Measurements from ENCODE around the gene TMEM192.
"Not testable (repeated sequence)": the region's sequence is repeated elsewhere in the genome, so short reads cannot be mapped to it uniquely, and the experiment has no call there.

TMEM192 gene

DNA sequence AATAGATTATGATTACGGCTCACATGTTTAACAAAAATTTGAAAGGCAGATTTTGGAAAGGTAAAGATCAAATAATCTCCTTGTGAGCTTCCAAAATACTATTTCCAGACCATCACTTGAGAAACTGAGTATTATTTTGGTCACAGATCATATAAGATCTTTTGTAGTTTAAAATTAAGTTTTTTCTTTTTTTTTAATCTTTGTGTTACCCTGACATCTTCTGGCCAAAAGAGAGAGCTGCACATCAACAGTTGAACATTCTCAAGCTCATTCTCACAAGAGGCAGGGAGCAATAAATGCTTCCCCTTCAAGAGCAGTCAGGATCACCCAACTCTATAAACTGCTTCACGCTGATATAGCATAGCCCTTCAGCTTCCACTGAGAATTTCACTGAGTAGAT lies 15.9 kb downstream of the TMEM192 start:
- no peak overlapping the region for H3K4me3 ChIP-seq (ENCODE audit: low read depth, low read length)
- no peak overlapping the region for H4K8ac ChIP-seq (ENCODE audit: low read depth, low read length)
- H3K79me1 ChIP-seq (ENCODE audit: low read length), result peaks cover 2% of the 10 kb centered on the region
- H3K4ac ChIP-seq (ENCODE audit: low read depth, low read length), result no peak overlapping the region
- H3K9me3 ChIP-seq (ENCODE audit: insufficient read depth, low read depth, low read length), result no peaks in the 10 kb centered on the region
- no peak overlapping the region for H2BK120ac ChIP-seq (ENCODE audit: insufficient read depth, low read length, poor library complexity)
- DNase-seq, result peak in 1 of 2 donors; percentile 44
- H3K27me3 ChIP-seq (ENCODE audit: insufficient read depth, low read length), result no peaks in the 10 kb centered on the region
- peaks cover 11 to 14% of the 10 kb centered on the region in 2 experiments for H3K36me3 ChIP-seq (ENCODE audit: control insufficient read depth in 1 of 2, insufficient read depth in 2 of 2, low read length in 2 of 2)
- H3K79me2 ChIP-seq (ENCODE audit: control insufficient read depth, insufficient read depth, low read length, poor library complexity), result no peaks in the 10 kb centered on the region
- no peak overlapping the region for H3K14ac ChIP-seq (ENCODE audit: low read length)
- H3K18ac ChIP-seq (ENCODE audit: low read length), result no peak overlapping the region
- H2BK5ac ChIP-seq (ENCODE audit: low read depth, low read length, poor library complexity), result no peak overlapping the region
- no peak overlapping the region for H3K23ac ChIP-seq (ENCODE audit: low read length)
- no peak overlapping the region for H2AFZ ChIP-seq (ENCODE audit: insufficient read depth, low read length, poor library complexity)
- no peak overlapping the region for H4K12ac ChIP-seq (ENCODE audit: low read depth, low read length)
- no peak overlapping the region for H2BK12ac ChIP-seq (ENCODE audit: low read length)
- H3K9ac ChIP-seq (ENCODE audit: low read length), result no peak overlapping the region
- no CpG with 5 or more reads among the region's 2 CpGs for WGBS (ENCODE audit: extremely low coverage, insufficient coverage, insufficient read length)
- no peak overlapping the region for H3K4me2 ChIP-seq (ENCODE audit: low read length)
- H3K4me1 ChIP-seq (ENCODE audit: control insufficient read depth in 1 of 2, insufficient read depth in 2 of 2, low read length in 2 of 2), result peaks cover 0 to 2% of the 10 kb centered on the region in 2 experiments
- H4K91ac ChIP-seq (ENCODE audit: low read depth, low read length), result no peak overlapping the region
- H3K27ac ChIP-seq (ENCODE audit: low read depth, low read length), result no peak overlapping the region
- no peak overlapping the region for H2AK5ac ChIP-seq (ENCODE audit: low read length)

DNA sequence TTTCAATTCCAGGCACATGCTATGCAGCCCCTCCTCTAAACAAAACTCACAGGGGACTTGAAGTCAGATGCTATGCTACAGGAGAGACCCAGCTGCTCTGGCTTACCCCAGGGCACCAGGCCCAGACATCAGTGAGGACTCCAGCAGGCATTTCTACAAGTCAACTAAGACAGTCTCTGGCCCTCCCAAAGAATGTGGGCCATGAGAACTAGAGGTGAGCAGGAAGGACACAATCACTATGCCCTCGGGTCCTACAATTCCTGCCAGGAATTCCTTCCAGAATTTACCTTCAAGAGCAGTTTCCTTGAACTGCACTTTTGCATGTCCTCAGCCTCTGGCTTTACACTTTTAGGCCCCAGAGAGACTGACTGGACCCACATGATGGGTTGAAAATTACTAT lies 17.4 kb downstream of the TMEM192 start:
- no peak overlapping the region for H3K14ac ChIP-seq (ENCODE audit: low read length)
- H3K79me1 ChIP-seq (ENCODE audit: low read length), result peaks cover 2% of the 10 kb centered on the region
- no peak overlapping the region for H2BK5ac ChIP-seq (ENCODE audit: low read depth, low read length, poor library complexity)
- no peak overlapping the region for H2BK120ac ChIP-seq (ENCODE audit: insufficient read depth, low read length, poor library complexity)
- peaks cover 6 to 9% of the 10 kb centered on the region in 2 experiments for H3K36me3 ChIP-seq (ENCODE audit: control insufficient read depth in 1 of 2, insufficient read depth in 2 of 2, low read length in 2 of 2)
- H3K4me3 ChIP-seq (ENCODE audit: low read depth, low read length), result no peak overlapping the region
- H3K4me1 ChIP-seq (ENCODE audit: control insufficient read depth in 1 of 2, insufficient read depth in 2 of 2, low read length in 2 of 2), result peaks cover 0 to 2% of the 10 kb centered on the region in 2 experiments
- no peaks in the 10 kb centered on the region for H3K27me3 ChIP-seq (ENCODE audit: insufficient read depth, low read length)
- H4K91ac ChIP-seq (ENCODE audit: low read depth, low read length), result no peak overlapping the region
- no peak overlapping the region for H2AFZ ChIP-seq (ENCODE audit: insufficient read depth, low read length, poor library complexity)
- no peak overlapping the region for H2BK12ac ChIP-seq (ENCODE audit: low read length)
- H3K79me2 ChIP-seq (ENCODE audit: control insufficient read depth, insufficient read depth, low read length, poor library complexity), result no peaks in the 10 kb centered on the region
- H3K4me2 ChIP-seq (ENCODE audit: low read length), result no peak overlapping the region
- H2AK5ac ChIP-seq (ENCODE audit: low read length), result no peak overlapping the region
- no peak overlapping the region for H4K8ac ChIP-seq (ENCODE audit: low read depth, low read length)
- H3K9me3 ChIP-seq (ENCODE audit: insufficient read depth, low read depth, low read length), result no peaks in the 10 kb centered on the region
- H3K9ac ChIP-seq (ENCODE audit: low read length), result no peak overlapping the region
- no peak overlapping the region for H4K12ac ChIP-seq (ENCODE audit: low read depth, low read length)
- H3K27ac ChIP-seq (ENCODE audit: low read depth, low read length), result no peak overlapping the region
- no CpG with 5 or more reads among the region's 1 CpG for WGBS (ENCODE audit: extremely low coverage, insufficient coverage, insufficient read length)
- H3K18ac ChIP-seq (ENCODE audit: low read length), result no peak overlapping the region
- DNase-seq, result no peak
- H3K4ac ChIP-seq (ENCODE audit: low read depth, low read length), result no peak overlapping the region
- no peak overlapping the region for H3K23ac ChIP-seq (ENCODE audit: low read length)

GRCh38 chr4:165094873-165095272 lies 17.8 kb downstream of the TMEM192 start:
- Histone ChIP-seq H3K27me3 (ENCODE audit: insufficient read depth, low read length) (no peaks in the 10 kb centered on the region), H3K9me3 (ENCODE audit: insufficient read depth, low read depth, low read length) (no peaks in the 10 kb centered on the region), H3K4me3 (ENCODE audit: low read depth, low read length) (no peak overlapping the region), H3K79me1 (ENCODE audit: low read length) (peaks cover 2% of the 10 kb centered on the region), H3K4ac (ENCODE audit: low read depth, low read length) (no peak overlapping the region), H3K36me3 (ENCODE audit: control insufficient read depth in 1 of 2, insufficient read depth in 2 of 2, low read length in 2 of 2) (peaks cover 6 to 9% of the 10 kb centered on the region in 2 experiments), H3K27ac (ENCODE audit: low read depth, low read length) (no peak overlapping the region), H4K12ac (ENCODE audit: low read depth, low read length) (peak overlapping the region; percentile 59), H2BK5ac (ENCODE audit: low read depth, low read length, poor library complexity) (peak overlapping the region; percentile 64), H4K8ac (ENCODE audit: low read depth, low read length) (no peak overlapping the region), H3K4me2 (ENCODE audit: low read length) (no peak overlapping the region), H4K91ac (ENCODE audit: low read depth, low read length) (peak overlapping the region; percentile 56), H2AFZ (ENCODE audit: insufficient read depth, low read length, poor library complexity) (no peak overlapping the region), H2BK120ac (ENCODE audit: insufficient read depth, low read length, poor library complexity) (no peak overlapping the region), H3K4me1 (ENCODE audit: control insufficient read depth in 1 of 2, insufficient read depth in 2 of 2, low read length in 2 of 2) (peaks cover 0 to 2% of the 10 kb centered on the region in 2 experiments), H3K9ac (ENCODE audit: low read length) (no peak overlapping the region), H3K23ac (ENCODE audit: low read length) (no peak overlapping the region), H2AK5ac (ENCODE audit: low read length) (peak overlapping the region; percentile 72), H3K79me2 (ENCODE audit: control insufficient read depth, insufficient read depth, low read length, poor library complexity) (no peaks in the 10 kb centered on the region), H2BK12ac (ENCODE audit: low read length) (peak overlapping the region; percentile 44), H3K18ac (ENCODE audit: low read length) (no peak overlapping the region), H3K14ac (ENCODE audit: low read length) (no peak overlapping the region)
- DNase-seq, result no peak
- no CpG with 5 or more reads among the region's 3 CpGs for WGBS (ENCODE audit: extremely low coverage, insufficient coverage, insufficient read length)

GRCh38 chr4:165092187-165092586 lies 20.5 kb downstream of the TMEM192 start:
- H3K9me3 ChIP-seq (ENCODE audit: insufficient read depth, low read depth, low read length); H4K12ac ChIP-seq (ENCODE audit: low read depth, low read length); H3K4ac ChIP-seq (ENCODE audit: low read depth, low read length); H2BK12ac ChIP-seq (ENCODE audit: low read length); H2AFZ ChIP-seq (ENCODE audit: insufficient read depth, low read length, poor library complexity); H3K9ac ChIP-seq (ENCODE audit: low read length); H3K18ac ChIP-seq (ENCODE audit: low read length); H3K14ac ChIP-seq (ENCODE audit: low read length); DNase-seq; H3K27ac ChIP-seq (ENCODE audit: low read depth, low read length); H2BK5ac ChIP-seq (ENCODE audit: low read depth, low read length, poor library complexity); H3K4me2 ChIP-seq (ENCODE audit: low read length); H3K27me3 ChIP-seq (ENCODE audit: insufficient read depth, low read length); H2BK120ac ChIP-seq (ENCODE audit: insufficient read depth, low read length, poor library complexity); H3K23ac ChIP-seq (ENCODE audit: low read length); H3K4me1 ChIP-seq (ENCODE audit: control insufficient read depth in 1 of 2, insufficient read depth in 2 of 2, low read length in 2 of 2); H4K8ac ChIP-seq (ENCODE audit: low read depth, low read length); H3K4me3 ChIP-seq (ENCODE audit: low read depth, low read length); H2AK5ac ChIP-seq (ENCODE audit: low read length); H3K79me1 ChIP-seq (ENCODE audit: low read length); H3K79me2 ChIP-seq (ENCODE audit: control insufficient read depth, insufficient read depth, low read length, poor library complexity); H4K91ac ChIP-seq (ENCODE audit: low read depth, low read length): not testable (repeated sequence)
- no CpG with 5 or more reads among the region's 8 CpGs for WGBS (ENCODE audit: extremely low coverage, insufficient coverage, insufficient read length)
- peaks cover 5 to 11% of the 10 kb centered on the region in 2 experiments for H3K36me3 ChIP-seq (ENCODE audit: control insufficient read depth in 1 of 2, insufficient read depth in 2 of 2, low read length in 2 of 2)

Data from trophoblast cell (in vitro differentiated cells and primary cell).